ENCODE data around the gene PCDHB12. TPM values are rescaled to one million over a fixed set of nuclear protein-coding genes. Genes with fewer than 3 reads are reported as not detected.
"Not testable (repeated sequence)": the region's sequence is repeated elsewhere in the genome, so short reads cannot be mapped to it uniquely, and the experiment has no call there.

Gene PCDHB12
- total RNA-seq, 1 donor from 2014 or later = 6.4 TPM

- Mint-ChIP-seq H3K4me3 (peak within 1 kb of the TSS; percentile 53), H3K27me3 (ENCODE audit: low read depth) (no peaks in the 10 kb centered on the region), H3K9me3 (peaks cover 69% of the 10 kb centered on the region), H3K36me3 (peaks cover 60% of the 10 kb centered on the region), H3K4me1 (no peaks in the 10 kb centered on the region), H3K27ac (no peak within 1 kb of the TSS)
- no peak for DNase-seq (ENCODE audit: low spot score in 2 of 2, unreplicated experiment in 2 of 2)
- TF ChIP-seq CTCF (IDR thresholded peaks at IDR 0.05; ENCODE audit: unreplicated experiment) = no peak
Observed at GRCh38 chr5:141223112-141223783, 14.7 kb downstream of the PCDHB12 start, which contains the start of gene PCDHB14. PCDHB14 (plus strand) TSS chr5:141223343; CDS start chr5:141223506, 163 bp downstream.

- not testable (repeated sequence) for H3K27ac Mint-ChIP-seq
- peaks cover 62% of the 10 kb centered on the region for H3K9me3 Mint-ChIP-seq
Observed at GRCh38 chr5:141224844-141225243, 16.3 kb downstream of the PCDHB12 start.

GRCh38 chr5:141225421-141225820 is 16.9 kb downstream of the PCDHB12 start:
- H3K4me1 Mint-ChIP-seq = not testable (repeated sequence)

More at GRCh38 chr5:141224844-141225243, 16.3 kb downstream of the PCDHB12 start:
- DNase-seq (ENCODE audit: low spot score in 2 of 2, unreplicated experiment in 2 of 2); H3K4me1 Mint-ChIP-seq; H3K4me3 Mint-ChIP-seq; H3K27me3 Mint-ChIP-seq (ENCODE audit: low read depth): not testable (repeated sequence)
- H3K36me3 Mint-ChIP-seq = peaks cover 47% of the 10 kb centered on the region

GRCh38 chr5:141234109-141234667 is 25.7 kb downstream of the PCDHB12 start:
- H3K9me3 Mint-ChIP-seq = peaks cover 59% of the 10 kb centered on the region

More at GRCh38 chr5:141225421-141225820, 16.9 kb downstream of the PCDHB12 start:
- Mint-ChIP-seq H3K36me3 (peaks cover 41% of the 10 kb centered on the region), H3K9me3 (peaks cover 60% of the 10 kb centered on the region)
- H3K27me3 Mint-ChIP-seq (ENCODE audit: low read depth); DNase-seq (ENCODE audit: low spot score in 2 of 2, unreplicated experiment in 2 of 2); H3K4me3 Mint-ChIP-seq; H3K27ac Mint-ChIP-seq: not testable (repeated sequence)

GRCh38 chr5:141235922-141236321 is 27.4 kb downstream of the PCDHB12 start:
- not testable (repeated sequence) for H3K4me1 Mint-ChIP-seq; H3K27me3 Mint-ChIP-seq (ENCODE audit: low read depth); H3K27ac Mint-ChIP-seq; DNase-seq (ENCODE audit: low spot score in 2 of 2, unreplicated experiment in 2 of 2); H3K4me3 Mint-ChIP-seq
- Mint-ChIP-seq H3K9me3 (peaks cover 70% of the 10 kb centered on the region), H3K36me3 (peaks cover 55% of the 10 kb centered on the region)

More at GRCh38 chr5:141234109-141234667, 25.7 kb downstream of the PCDHB12 start:
- H3K4me3 Mint-ChIP-seq = no peak overlapping the region
- H3K27me3 Mint-ChIP-seq (ENCODE audit: low read depth) = no peaks in the 10 kb centered on the region
- H3K4me1 Mint-ChIP-seq = no peaks in the 10 kb centered on the region
- DNase-seq (ENCODE audit: low spot score in 2 of 2, unreplicated experiment in 2 of 2) = no peak
- H3K36me3 Mint-ChIP-seq = peaks cover 38% of the 10 kb centered on the region
- no peak overlapping the region for H3K27ac Mint-ChIP-seq
- TF ChIP-seq CTCF (IDR thresholded peaks at IDR 0.05; ENCODE audit: unreplicated experiment) = no peak

- DNase-seq (ENCODE audit: low spot score in 2 of 2, unreplicated experiment in 2 of 2) = no peak
- Mint-ChIP-seq H3K9me3 (peaks cover 65% of the 10 kb centered on the region), H3K4me3 (no peak overlapping the region), H3K36me3 (peaks cover 54% of the 10 kb centered on the region), H3K4me1 (no peaks in the 10 kb centered on the region), H3K27me3 (ENCODE audit: low read depth) (no peaks in the 10 kb centered on the region), H3K27ac (no peak overlapping the region)
- no peak for TF ChIP-seq CTCF (IDR thresholded peaks at IDR 0.05; ENCODE audit: unreplicated experiment)
Observed at GRCh38 chr5:141236516-141237313, 28.2 kb downstream of the PCDHB12 start.

GRCh38 chr5:141241496-141241895 is 33.0 kb downstream of the PCDHB12 start:
- DNase-seq (ENCODE audit: low spot score in 2 of 2, unreplicated experiment in 2 of 2) = no peak
- Mint-ChIP-seq H3K4me1 (no peaks in the 10 kb centered on the region), H3K4me3 (no peak overlapping the region), H3K9me3 (peaks cover 69% of the 10 kb centered on the region), H3K27me3 (ENCODE audit: low read depth) (no peaks in the 10 kb centered on the region), H3K27ac (no peak overlapping the region), H3K36me3 (peaks cover 61% of the 10 kb centered on the region)
- no peak for TF ChIP-seq CTCF (IDR thresholded peaks at IDR 0.05; ENCODE audit: unreplicated experiment)

Measured in mesothelial cell of epicardium (in vitro differentiated cells).